ENCODE results near the gene PAXX. TPM values are rescaled to one million over a fixed set of nuclear protein-coding genes. Genes with fewer than 3 reads are reported as not detected.

PAXX gene
- total and polyA plus RNA-seq, 9 of the 15 experiments (the other 6 are each of a cell fraction or from before 2014, with no cell fraction given), result 1.2 to 175 (median 38.5) TPM

- TF ChIP-seq, protein P1, sequence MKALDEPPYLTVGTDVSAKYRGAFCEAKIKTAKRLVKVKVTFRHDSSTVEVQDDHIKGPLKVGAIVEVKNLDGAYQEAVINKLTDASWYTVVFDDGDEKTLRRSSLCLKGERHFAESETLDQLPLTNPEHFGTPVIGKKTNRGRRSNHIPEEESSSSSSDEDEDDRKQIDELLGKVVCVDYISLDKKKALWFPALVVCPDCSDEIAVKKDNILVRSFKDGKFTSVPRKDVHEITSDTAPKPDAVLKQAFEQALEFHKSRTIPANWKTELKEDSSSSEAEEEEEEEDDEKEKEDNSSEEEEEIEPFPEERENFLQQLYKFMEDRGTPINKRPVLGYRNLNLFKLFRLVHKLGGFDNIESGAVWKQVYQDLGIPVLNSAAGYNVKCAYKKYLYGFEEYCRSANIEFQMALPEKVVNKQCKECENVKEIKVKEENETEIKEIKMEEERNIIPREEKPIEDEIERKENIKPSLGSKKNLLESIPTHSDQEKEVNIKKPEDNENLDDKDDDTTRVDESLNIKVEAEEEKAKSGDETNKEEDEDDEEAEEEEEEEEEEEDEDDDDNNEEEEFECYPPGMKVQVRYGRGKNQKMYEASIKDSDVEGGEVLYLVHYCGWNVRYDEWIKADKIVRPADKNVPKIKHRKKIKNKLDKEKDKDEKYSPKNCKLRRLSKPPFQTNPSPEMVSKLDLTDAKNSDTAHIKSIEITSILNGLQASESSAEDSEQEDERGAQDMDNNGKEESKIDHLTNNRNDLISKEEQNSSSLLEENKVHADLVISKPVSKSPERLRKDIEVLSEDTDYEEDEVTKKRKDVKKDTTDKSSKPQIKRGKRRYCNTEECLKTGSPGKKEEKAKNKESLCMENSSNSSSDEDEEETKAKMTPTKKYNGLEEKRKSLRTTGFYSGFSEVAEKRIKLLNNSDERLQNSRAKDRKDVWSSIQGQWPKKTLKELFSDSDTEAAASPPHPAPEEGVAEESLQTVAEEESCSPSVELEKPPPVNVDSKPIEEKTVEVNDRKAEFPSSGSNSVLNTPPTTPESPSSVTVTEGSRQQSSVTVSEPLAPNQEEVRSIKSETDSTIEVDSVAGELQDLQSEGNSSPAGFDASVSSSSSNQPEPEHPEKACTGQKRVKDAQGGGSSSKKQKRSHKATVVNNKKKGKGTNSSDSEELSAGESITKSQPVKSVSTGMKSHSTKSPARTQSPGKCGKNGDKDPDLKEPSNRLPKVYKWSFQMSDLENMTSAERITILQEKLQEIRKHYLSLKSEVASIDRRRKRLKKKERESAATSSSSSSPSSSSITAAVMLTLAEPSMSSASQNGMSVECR (CRISPR knock-in tag; IDR thresholded peaks at IDR 0.05), result 0 out of 2 replicates have a peak, but pooled peaks have one; percentile 48
- TF ChIP-seq ESRRA (IDR thresholded peaks at IDR 0.05; ENCODE audit: borderline replicate concordance, low read depth) (peak; percentile 90), ZNF12 (CRISPR knock-in tag; IDR thresholded peaks at IDR 0.05) (no peak), MAZ (CRISPR knock-in tag; conservative IDR thresholded peaks at IDR 0.05 in 1 of 2, IDR thresholded peaks at IDR 0.05 in 1 of 2) (peak; percentile 44 to 69; a peak in 3 of 4 replicates), EP300 (IDR thresholded peaks at IDR 0.05; ENCODE audit: low read length) (0 out of 2 replicates have a peak, but pooled peaks have one; percentile 18), JUND (IDR thresholded peaks at IDR 0.05; ENCODE audit: borderline replicate concordance, low read depth, low read length) (0 out of 2 replicates have a peak, but pooled peaks have one; percentile 7), JUND (tag; IDR thresholded peaks at IDR 0.05; ENCODE audit: borderline replicate concordance, low read depth, low read length) (no peak; the same call in 2 of the 3 replicates), CTCFL (IDR thresholded peaks at IDR 0.05; ENCODE audit: borderline replicate concordance, insufficient read depth, low read depth, low read length, poor library complexity, severe bottlenecking) (peak; percentile 31), ARID2 (IDR thresholded peaks at IDR 0.05) (peak; percentile 52; the same call in 1 of the 2 replicates), NONO (IDR thresholded peaks at IDR 0.05; ENCODE audit: low read depth in 2 of 2, low read length in 1 of 2) (no peak), ZEB2 (IDR thresholded peaks at IDR 0.05) (no peak), STAG1 (CRISPR knock-in tag; IDR thresholded peaks at IDR 0.05; ENCODE audit: borderline replicate concordance) (peak; percentile 75; the same call in 1 of the 2 replicates), CEBPG (CRISPR knock-in tag; IDR thresholded peaks at IDR 0.05) (no peak), CEBPG (tag; conservative IDR thresholded peaks at IDR 0.05 in 1 of 2, IDR thresholded peaks at IDR 0.05 in 1 of 2) (no peak)
- TF ChIP-seq, protein P2, sequence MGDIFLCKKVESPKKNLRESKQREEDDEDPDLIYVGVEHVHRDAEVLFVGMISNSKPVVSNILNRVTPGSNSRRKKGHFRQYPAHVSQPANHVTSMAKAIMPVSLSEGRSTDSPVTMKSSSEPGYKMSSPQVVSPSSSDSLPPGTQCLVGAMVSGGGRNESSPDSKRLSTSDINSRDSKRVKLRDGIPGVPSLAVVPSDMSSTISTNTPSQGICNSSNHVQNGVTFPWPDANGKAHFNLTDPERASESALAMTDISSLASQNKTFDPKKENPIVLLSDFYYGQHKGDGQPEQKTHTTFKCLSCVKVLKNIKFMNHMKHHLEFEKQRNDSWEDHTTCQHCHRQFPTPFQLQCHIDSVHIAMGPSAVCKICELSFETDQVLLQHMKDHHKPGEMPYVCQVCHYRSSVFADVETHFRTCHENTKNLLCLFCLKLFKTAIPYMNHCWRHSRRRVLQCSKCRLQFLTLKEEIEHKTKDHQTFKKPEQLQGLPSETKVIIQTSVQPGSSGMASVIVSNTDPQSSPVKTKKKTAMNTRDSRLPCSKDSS (IDR thresholded peaks at IDR 0.05; ENCODE audit: low read depth, partially characterized antibody), result no peak
- TF ChIP-seq, protein P3, sequence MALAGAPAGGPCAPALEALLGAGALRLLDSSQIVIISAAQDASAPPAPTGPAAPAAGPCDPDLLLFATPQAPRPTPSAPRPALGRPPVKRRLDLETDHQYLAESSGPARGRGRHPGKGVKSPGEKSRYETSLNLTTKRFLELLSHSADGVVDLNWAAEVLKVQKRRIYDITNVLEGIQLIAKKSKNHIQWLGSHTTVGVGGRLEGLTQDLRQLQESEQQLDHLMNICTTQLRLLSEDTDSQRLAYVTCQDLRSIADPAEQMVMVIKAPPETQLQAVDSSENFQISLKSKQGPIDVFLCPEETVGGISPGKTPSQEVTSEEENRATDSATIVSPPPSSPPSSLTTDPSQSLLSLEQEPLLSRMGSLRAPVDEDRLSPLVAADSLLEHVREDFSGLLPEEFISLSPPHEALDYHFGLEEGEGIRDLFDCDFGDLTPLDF (CRISPR knock-in tag; IDR thresholded peaks at IDR 0.05), result peak; percentile 55; the same call in 1 of the 2 replicates
These were observed 44.2 kb upstream of the PAXX start (continued) for GRCh38 chr9:136947955-136948510.

Measured in K562 (cell line).